ENCODE data around the gene ZNF329. TPM values are rescaled to one million over a fixed set of nuclear protein-coding genes. Genes with fewer than 3 reads are reported as not detected.
A peak's percentile ranks its signal among the peaks of the same experiment; 100 is the strongest.

ZNF329 gene
- total and polyA plus RNA-seq, 2 of the 13 experiments (the other 11 are each of a cell fraction or from before 2014, with no cell fraction given): 3.8 to 9.6 TPM

- no peak for TF ChIP-seq ZNF512B (CRISPR knock-in tag; IDR thresholded peaks at IDR 0.05; ENCODE audit: borderline replicate concordance)
- no peak; the same call in 1 of the 2 replicates for TF ChIP-seq PAX8 (CRISPR knock-in tag; IDR thresholded peaks at IDR 0.05; ENCODE audit: borderline replicate concordance)
- no peak for TF ChIP-seq ZNF224 (CRISPR knock-in tag; IDR thresholded peaks at IDR 0.05)
- TF ChIP-seq TCF12 (IDR thresholded peaks at IDR 0.05): no peak
- peak; percentile 86 for TF ChIP-seq TCF12 (CRISPR knock-in tag; IDR thresholded peaks at IDR 0.05)
- TF ChIP-seq TBX3 (IDR thresholded peaks at IDR 0.05; ENCODE audit: borderline replicate concordance): no peak
- TF ChIP-seq SP1 (IDR thresholded peaks at IDR 0.05): no peak
- peak; percentile 48 for TF ChIP-seq SP1 (CRISPR knock-in tag; IDR thresholded peaks at IDR 0.05)
- no peak for TF ChIP-seq ZFYVE20 (CRISPR knock-in tag; IDR thresholded peaks at IDR 0.05; ENCODE audit: borderline replicate concordance, low read depth)
- TF ChIP-seq SMARCC2 (IDR thresholded peaks at IDR 0.05): no peak
- TF ChIP-seq AGO1 (IDR thresholded peaks at IDR 0.05; ENCODE audit: low read depth, low read length, poor library complexity, severe bottlenecking): no peak
- no peak for TF ChIP-seq NFKB2 (CRISPR knock-in tag; IDR thresholded peaks at IDR 0.05; ENCODE audit: borderline replicate concordance)
- TF ChIP-seq DPF2 (CRISPR knock-in tag; IDR thresholded peaks at IDR 0.05; ENCODE audit: borderline replicate concordance, low read depth): no peak
- no peak for TF ChIP-seq ZNF30 (CRISPR knock-in tag; IDR thresholded peaks at IDR 0.05)
- no peak; the same call in 1 of the 2 replicates for TF ChIP-seq TP53 (CRISPR knock-in tag; conservative IDR thresholded peaks at IDR 0.05)
- peak; percentile 84 for TF ChIP-seq ZNF687 (CRISPR knock-in tag; IDR thresholded peaks at IDR 0.05)
- TF ChIP-seq ZNF274 (CRISPR knock-in tag; IDR thresholded peaks at IDR 0.05): peak; percentile 94
- peak; percentile 89 for TF ChIP-seq MYC (CRISPR knock-in tag; IDR thresholded peaks at IDR 0.05; ENCODE audit: borderline replicate concordance)
- TF ChIP-seq ZNF710 (CRISPR knock-in tag; IDR thresholded peaks at IDR 0.05; ENCODE audit: borderline replicate concordance): peak; percentile 85
- TF ChIP-seq REPIN1 (CRISPR knock-in tag; IDR thresholded peaks at IDR 0.05; ENCODE audit: borderline replicate concordance, low read depth): peak; percentile 96
- TF ChIP-seq NR2F1 (CRISPR knock-in tag; IDR thresholded peaks at IDR 0.05): peak in 1 of 2 experiments; percentile 67; a peak in 1 of 4 replicates
Measured at GRCh38 chr19:58182989-58183816, 32.6 kb upstream of the ZNF329 start, which contains the start of gene ZNF274 (continued).
